GM18502 (cell line): Measurements from ENCODE around the gene RABL2B.
"Not testable (repeated sequence)": the region's sequence is repeated elsewhere in the genome, so short reads cannot be mapped to it uniquely, and the experiment has no call there.

Experiments
- ATAC-seq: cut with Tn5 transposase; IDR thresholded peaks from one replicate; pipeline ENCODE4 v1.9.1; 2021; ENCODE audit warnings: mild to moderate bottlenecking; ENCODE audit not compliant: unreplicated experiment, poor library complexity

Gene RABL2B

GRCh38 chr22:50783033-50783879 is at the start of gene RABL2B:
RABL2B (minus strand) TSS chr22:50783636; CDS start chr22:50782294, 1,342 bp downstream.
- ATAC-seq, result peak; percentile 90

- ATAC-seq, result not testable (repeated sequence)
Observed at GRCh38 chr22:50786936-50787335, 3.5 kb upstream of the RABL2B start.

GRCh38 chr22:50785289-50785688 is 1.9 kb upstream of the RABL2B start:
- not testable (repeated sequence) for ATAC-seq

- peak; percentile 37 for ATAC-seq
Observed at GRCh38 chr22:50783880-50784276, 442 bp upstream of the RABL2B start.

GRCh38 chr22:50782253-50782652 is 1.2 kb downstream of the RABL2B start:
- not testable (repeated sequence) for ATAC-seq

- ATAC-seq, result not testable (repeated sequence)
Observed at GRCh38 chr22:50780244-50780643, 3.2 kb downstream of the RABL2B start.

- not testable (repeated sequence) for ATAC-seq
Observed at GRCh38 chr22:50777631-50778030, 5.8 kb downstream of the RABL2B start.

GRCh38 chr22:50775132-50775531 is 8.3 kb downstream of the RABL2B start:
- not testable (repeated sequence) for ATAC-seq

GRCh38 chr22:50764288-50764687 is 19.1 kb downstream of the RABL2B start:
- ATAC-seq, result not testable (repeated sequence)

GRCh38 chr22:50761829-50762228 is 21.6 kb downstream of the RABL2B start:
- not testable (repeated sequence) for ATAC-seq

GRCh38 chr22:50759597-50760341 is 23.7 kb downstream of the RABL2B start:
- ATAC-seq, result not testable (repeated sequence)

GRCh38 chr22:50756949-50757491 is 26.4 kb downstream of the RABL2B start:
- not testable (repeated sequence) for ATAC-seq

- ATAC-seq, result not testable (repeated sequence)
Observed at GRCh38 chr22:50756406-50756805, 27.0 kb downstream of the RABL2B start.

- not testable (repeated sequence) for ATAC-seq
Observed at GRCh38 chr22:50755251-50755650, 28.2 kb downstream of the RABL2B start.

GRCh38 chr22:50749302-50750074 is 33.9 kb downstream of the RABL2B start:
- not testable (repeated sequence) for ATAC-seq

GRCh38 chr22:50748630-50749029 is 34.8 kb downstream of the RABL2B start:
- not testable (repeated sequence) for ATAC-seq

- ATAC-seq, result not testable (repeated sequence)
Observed at GRCh38 chr22:50747521-50747920, 35.9 kb downstream of the RABL2B start.

GRCh38 chr22:50744424-50744823 is 39.0 kb downstream of the RABL2B start:
- ATAC-seq, result not testable (repeated sequence)

GRCh38 chr22:50740714-50741113 is 42.7 kb downstream of the RABL2B start:
- ATAC-seq, result not testable (repeated sequence)

GRCh38 chr22:50739894-50740293 is 43.5 kb downstream of the RABL2B start:
- no peak for ATAC-seq
